Hypothalamus (tissue), 51 donors: ENCODE measurements around the gene CDK18.

Experiments
- DNase-seq, 51 donors: peaks; one replicate each; lab custom pipeline; 2025; lab: John Stamatoyannopoulos, UW

The CDK18 gene

GRCh38 chr1:205535096-205535495 lies 30.6 kb downstream of the CDK18 start:
- no peak for DNase-seq

DNA sequence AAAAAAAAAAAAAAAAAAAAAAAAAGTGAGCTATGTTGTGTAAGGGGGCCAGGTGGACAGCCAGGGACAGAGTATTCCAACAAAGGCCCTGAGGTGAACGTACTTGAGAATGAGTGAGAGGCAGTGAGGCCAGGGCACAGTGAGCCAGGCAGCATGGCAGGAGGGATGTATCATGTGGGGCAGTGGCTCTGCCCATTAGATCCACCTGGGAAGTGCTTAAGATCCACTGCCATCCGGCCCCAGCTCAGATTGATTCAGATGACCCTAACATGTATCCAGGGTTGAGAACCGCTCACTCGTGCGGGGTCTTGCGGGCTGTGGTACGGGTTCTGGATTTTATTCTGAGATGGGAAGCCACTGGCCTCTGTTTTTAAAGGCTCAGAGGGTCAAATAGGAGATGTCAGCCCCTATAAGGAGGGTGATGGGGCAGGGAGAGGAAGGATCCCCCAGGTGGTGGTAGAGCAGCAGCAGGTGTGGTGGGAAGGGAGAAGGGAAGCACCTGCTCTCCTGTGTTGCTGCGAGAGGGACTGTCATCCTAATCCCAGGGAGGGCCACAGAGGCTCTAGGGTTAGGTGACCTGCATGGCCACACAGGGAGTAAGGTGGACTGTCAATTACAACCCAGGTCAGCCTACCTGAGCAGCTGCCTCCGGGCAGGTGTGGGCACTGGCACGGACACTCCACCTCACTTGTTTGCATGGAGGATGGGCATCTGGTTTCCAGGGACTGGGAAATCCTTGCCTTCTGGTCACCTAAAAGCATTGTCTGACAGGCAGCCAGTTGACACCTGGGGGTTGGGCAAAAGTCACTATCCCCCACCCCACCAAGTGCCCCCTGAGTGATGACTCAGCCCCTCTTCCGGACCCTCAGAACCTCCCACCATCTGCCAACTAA lies 31.6 kb downstream of the CDK18 start:
- DNase-seq, result no peak

GRCh38 chr1:205536759-205537361 lies 32.4 kb downstream of the CDK18 start:
- DNase-seq, result peak in 31 of 51 donors; percentile 28 to 79 (median 56)

GRCh38 chr1:205537386-205538018 lies 33.0 kb downstream of the CDK18 start:
- no peak for DNase-seq

DNA sequence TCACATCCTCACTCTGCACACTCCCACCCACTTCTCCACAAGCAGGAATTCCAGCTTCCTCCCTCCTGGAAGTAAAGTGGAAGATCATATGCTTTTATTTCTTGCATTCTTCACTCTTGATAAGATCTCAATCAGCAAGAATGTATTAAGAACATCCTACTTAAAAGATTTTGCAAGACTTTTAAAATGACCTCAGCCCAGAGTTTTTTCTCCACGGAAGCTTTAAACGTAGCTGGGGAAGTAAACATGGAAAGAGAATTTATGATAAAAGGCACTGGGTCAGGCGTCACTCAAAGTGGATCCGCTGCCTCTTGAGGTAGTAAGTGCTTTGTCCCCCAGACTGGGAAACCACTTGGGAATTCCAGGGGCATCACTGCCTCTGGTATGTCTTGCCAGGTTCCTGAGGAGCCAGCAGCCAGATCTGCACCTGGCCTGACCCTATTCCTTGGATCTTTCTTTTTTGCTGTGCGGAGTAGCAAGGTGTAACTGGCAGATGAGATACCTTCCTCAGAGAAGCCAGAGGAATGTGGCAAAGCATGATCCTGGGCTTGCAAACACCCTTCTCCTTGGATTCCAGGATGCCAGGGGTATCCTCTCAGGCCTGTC lies 33.9 kb downstream of the CDK18 start:
- no peak for DNase-seq

DNA sequence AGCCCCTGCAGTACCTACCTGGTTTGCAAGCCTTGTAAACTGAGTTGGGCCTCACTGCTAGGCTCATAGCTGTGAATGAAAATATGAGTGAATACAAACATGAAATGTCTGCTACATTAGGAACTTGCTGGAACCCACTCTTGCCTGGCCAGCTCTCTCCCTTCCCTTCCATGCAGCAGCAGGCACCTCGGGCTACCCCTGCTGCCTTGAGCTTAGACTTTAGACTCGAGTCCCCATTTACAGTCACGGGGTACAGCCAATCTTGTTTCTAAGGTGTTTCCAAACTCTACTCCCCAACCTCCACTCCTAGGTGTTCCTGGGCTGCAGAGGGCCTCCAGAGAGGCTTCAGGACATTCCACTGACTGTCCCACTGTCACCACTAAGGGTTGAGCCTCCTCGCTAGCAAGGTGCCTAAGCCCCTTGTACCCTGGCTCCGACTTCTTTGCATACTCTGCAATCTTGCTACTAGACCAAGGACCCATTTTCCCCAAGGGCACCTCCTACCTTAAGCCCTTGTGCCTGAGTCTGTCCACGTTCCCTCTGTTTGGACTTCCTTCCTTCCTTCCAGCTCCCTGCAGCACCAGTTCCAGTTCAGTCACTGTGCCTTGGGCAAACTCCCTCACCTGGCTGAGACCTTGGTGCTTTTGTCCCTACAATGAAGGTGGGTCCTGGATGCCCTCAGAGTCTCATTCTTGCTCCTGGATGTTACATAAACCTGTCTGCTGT lies 36.9 kb downstream of the CDK18 start:
- DNase-seq, result no peak

DNA sequence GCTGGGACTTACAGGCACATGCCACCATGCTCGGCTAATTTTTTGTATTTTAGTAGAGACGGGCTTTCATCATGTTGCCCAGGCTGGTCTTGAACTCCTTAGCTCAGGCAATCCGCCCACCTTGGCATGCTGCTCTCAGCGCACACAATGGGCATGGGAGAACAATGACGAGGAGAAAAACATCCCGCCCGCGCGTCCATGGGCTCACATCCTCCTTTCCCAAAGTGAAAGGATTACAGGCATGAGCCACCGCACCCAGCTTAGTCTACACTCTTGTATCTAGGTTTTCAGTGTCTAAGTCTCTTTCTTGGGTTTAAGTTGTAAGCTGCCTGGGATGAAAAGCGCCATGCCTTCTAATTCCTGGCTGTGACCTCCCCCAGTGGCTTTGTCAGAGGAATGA lies 37.9 kb downstream of the CDK18 start:
- DNase-seq, result no peak

DNA sequence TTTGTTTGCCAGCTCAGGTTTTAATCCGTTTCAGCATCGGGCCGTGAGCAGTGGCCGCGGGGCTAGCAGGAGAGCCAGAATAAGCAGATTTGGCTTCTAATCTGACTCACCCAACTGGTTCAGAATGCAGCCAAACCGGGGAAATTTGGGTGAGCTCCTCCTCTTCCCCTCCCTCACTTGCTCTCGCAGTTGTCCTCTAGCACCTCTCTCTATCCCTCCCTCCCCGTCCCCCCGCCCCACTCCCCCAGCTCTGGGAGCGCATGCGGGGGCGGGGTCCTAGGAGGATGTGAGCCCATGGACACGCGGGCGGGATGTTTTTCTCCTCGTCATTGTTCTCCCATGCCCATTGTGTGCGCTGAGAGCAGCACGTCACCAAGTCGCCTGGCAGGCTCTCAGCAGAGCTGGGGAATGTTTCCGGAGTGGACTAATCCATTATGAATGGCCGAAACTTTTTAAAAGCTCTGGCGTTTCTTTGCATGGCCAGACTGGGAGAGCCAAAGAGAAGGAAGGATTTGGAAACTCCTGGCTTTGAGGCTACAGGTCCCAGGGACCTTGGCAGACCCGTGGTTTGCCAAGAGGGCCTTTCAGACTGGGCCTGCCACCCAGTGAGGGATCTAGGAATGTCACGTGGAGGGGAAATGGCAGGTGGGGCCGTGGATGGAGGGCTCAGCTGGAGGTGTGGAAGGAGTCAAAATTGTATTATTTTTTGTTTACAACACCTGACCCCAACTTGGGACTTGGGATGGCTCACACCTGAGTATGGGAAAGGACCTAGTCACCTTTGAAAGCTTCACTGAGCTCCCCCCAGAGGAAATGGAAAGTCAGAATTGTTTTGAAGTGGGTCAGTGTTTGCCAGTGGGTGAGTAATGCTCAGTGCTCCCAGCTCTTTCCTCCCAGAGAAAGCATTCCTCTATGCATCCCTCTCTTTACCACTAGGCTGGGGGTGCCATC lies 39.2 kb downstream of the CDK18 start:
- peak in 47 of 51 donors; percentile 25 to 90 (median 74) for DNase-seq

DNA sequence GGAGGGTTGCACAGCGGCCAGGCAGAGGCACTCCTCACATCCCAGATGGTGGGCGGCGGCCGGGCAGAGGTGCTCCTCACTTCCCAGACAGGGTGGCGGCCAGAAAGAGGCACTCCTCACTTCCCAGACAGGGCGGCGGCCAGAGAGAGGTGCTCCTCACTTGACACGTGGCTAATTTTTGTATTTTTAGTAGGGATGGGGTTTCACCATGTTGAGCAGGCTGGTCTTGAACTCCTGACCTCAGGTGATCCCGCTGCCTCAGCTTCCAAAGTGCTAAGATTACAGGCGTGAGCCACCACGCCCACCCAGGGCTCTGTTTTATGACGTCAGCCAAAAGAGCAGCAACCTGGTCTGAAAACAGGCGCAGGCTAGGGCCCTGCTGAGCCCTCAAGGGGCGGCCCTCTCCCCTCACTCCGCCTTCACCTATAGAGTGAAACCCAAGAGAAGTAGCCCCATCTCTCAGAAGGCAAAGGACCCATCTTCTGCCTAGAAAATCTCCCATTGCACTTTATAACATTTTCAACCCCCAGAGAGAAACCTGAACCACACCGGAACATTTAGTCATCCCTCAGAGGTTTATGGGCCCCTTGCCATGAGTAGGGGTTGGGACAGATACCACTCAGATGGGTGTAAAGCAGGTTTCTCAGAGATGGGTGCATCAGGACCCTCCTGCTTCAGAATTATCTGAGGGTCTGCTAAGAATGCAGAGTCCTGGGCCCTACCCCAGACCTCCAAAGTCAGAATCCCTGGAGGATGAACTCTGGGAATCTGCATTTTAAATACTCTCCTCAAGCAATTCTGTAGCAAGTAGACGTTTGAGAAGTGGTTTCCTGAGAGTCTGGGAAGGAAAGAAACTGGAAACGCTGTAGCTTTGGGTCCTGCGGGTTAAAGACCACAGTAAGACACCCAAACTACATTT lies 40.8 kb downstream of the CDK18 start:
- no peak for DNase-seq

GRCh38 chr1:205545991-205546390 lies 41.5 kb downstream of the CDK18 start:
- no peak for DNase-seq

DNA sequence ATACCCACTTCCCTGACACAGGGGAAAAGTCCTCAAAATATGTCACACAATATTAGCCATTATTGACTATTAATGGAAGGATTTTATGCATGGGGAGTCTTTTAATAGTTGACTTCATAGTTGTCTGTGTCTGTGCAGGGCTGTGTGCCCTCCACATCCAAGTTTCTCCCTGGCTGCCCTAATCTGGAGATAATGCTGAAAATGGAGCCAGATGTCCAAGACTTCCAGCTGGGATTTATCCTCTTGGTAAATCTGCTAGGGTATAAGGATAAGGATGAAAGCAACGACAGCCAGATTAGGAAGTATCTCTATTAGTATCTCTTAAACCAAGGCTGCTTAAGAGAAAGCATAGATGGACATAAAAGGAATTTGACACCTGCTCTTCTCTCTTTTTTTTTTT lies 42.1 kb downstream of the CDK18 start:
- no peak for DNase-seq

GRCh38 chr1:205547936-205548827 lies 43.7 kb downstream of the CDK18 start:
- DNase-seq, result no peak

DNA sequence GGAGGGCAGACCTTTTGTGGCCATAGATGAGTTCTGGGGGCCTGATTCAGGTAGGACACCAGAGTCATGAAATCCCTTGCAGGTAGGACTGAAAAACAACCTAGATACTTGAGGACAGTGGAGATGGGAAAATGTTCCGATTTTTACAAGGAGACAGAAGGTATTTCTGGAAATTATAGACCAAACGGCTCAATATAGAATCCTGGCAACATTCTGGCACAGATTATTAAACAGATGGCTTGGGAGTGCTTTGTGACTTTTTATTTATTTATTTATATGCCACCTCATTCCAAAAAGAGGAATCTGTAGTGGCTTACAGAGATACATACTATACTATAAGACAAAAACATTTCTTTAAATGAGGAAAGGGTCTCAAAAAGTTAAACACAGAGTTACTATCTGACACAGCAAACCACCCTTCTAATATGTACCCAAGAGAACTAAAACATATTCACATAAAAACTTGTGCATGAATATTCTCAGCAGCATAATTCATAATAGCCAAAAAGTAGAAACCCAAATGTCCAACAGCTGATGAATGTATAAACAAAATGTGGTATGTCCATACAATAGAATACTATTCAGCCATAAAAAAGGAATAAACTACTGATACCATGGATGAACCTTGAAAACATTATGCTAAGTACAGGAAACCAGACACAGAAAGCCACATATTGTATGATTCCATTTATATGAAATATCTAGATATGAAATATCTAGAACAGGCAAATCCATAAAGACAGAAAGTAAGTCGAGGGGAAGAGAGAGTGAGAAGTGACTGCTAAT lies 49.8 kb downstream of the CDK18 start:
- DNase-seq, result no peak

DNA sequence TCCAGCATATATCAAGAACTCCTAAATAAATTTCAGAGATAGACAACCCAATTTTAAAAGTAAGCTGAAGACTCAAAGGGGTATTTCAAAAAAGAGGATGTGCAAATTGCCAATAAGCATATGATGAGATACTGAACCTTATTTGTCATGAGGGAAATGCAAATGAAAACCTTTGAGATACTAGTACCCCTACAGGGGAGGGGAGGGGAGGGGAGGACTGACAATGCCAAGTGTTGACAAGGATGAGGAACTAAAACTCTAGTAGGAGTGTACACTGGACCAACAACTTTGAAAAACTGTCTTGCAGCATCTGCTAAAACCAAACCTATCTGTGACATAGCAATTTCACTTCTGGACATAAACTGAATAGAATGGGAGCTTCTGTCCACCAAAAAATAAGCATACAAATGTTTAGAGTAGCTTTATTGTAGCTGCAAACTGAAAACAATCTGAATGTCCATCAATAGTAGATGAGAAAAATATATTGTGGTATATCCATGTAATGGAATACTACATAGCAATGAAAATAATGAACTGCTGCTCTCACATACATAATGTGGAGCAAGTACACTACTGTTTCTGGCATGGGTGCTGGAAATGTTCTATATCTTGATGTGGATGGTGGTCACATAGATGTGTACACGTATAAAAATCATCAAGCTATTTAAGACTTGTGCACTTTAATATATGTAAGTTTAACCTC lies 57.2 kb downstream of the CDK18 start:
- no peak for DNase-seq

- no peak for DNase-seq
Observed at GRCh38 chr1:205563927-205564441, 59.5 kb downstream of the CDK18 start.

GRCh38 chr1:205565799-205566198 lies 61.3 kb downstream of the CDK18 start:
- no peak for DNase-seq
